Memory B cell (primary cell): ENCODE measurements around the gene UNC5A.
"Not testable (repeated sequence)": the region's sequence is repeated elsewhere in the genome, so short reads cannot be mapped to it uniquely, and the experiment has no call there.

ENCODE experiments used
- ATAC-seq: fragments of 150-1000 bp; cut with Tn5 transposase; 2 replicates; pipeline ENCODE4 v1.10.0; 2021; ENCODE audit warnings: low read depth, mild to moderate bottlenecking, moderate library complexity
- DNase-seq, 2 donors: peaks; one replicate each; pipeline ENCODE4 v3.0.0; 2022; ENCODE audit warnings: low spot score in 2 of 2
- H3K27ac Mint-ChIP-seq: one replicate; pipeline ENCODE4 v1.8.0; 2022; ENCODE audit warnings: mild to moderate bottlenecking, moderate library complexity, mixed read lengths
- H3K27me3 Mint-ChIP-seq: one replicate; pipeline ENCODE4 v1.8.0; 2022; ENCODE audit warnings: mixed read lengths
- H3K36me3 Mint-ChIP-seq: one replicate; pipeline ENCODE4 v1.8.0; 2022; ENCODE audit warnings: mild to moderate bottlenecking, mixed read lengths
- H3K4me1 Mint-ChIP-seq: one replicate; pipeline ENCODE4 v1.8.0; 2022; ENCODE audit warnings: mixed read lengths
- H3K4me3 Mint-ChIP-seq: one replicate; pipeline ENCODE4 v1.8.0; 2022; ENCODE audit warnings: mild to moderate bottlenecking, moderate library complexity, mixed read lengths
- H3K9me3 Mint-ChIP-seq: one replicate; pipeline ENCODE4 v1.8.0; 2022; ENCODE audit warnings: mixed read lengths

UNC5A gene

GRCh38 chr5:176870110-176870591 lies 59.8 kb downstream of the UNC5A start:
- DNase-seq (no peak), ATAC-seq (no peak)
- Mint-ChIP-seq H3K27ac (no peak overlapping the region), H3K27me3 (peaks cover 7% of the 10 kb centered on the region), H3K36me3 (no peaks in the 10 kb centered on the region), H3K9me3 (peaks cover 4% of the 10 kb centered on the region), H3K4me1 (peaks cover 8% of the 10 kb centered on the region), H3K4me3 (no peak overlapping the region)

- not testable (repeated sequence) for H3K4me3 Mint-ChIP-seq, ATAC-seq, H3K27ac Mint-ChIP-seq, H3K9me3 Mint-ChIP-seq, H3K36me3 Mint-ChIP-seq, DNase-seq, H3K4me1 Mint-ChIP-seq
- H3K27me3 Mint-ChIP-seq, result peaks cover 11% of the 10 kb centered on the region
Measured at GRCh38 chr5:176870644-176871043, 60.3 kb downstream of the UNC5A start.

GRCh38 chr5:176872586-176872985 lies 62.2 kb downstream of the UNC5A start:
- not testable (repeated sequence) for H3K9me3 Mint-ChIP-seq, ATAC-seq, H3K4me3 Mint-ChIP-seq, H3K36me3 Mint-ChIP-seq, H3K27me3 Mint-ChIP-seq, DNase-seq, H3K4me1 Mint-ChIP-seq, H3K27ac Mint-ChIP-seq

- not testable (repeated sequence) for H3K4me1 Mint-ChIP-seq, ATAC-seq, DNase-seq, H3K27ac Mint-ChIP-seq, H3K27me3 Mint-ChIP-seq, H3K4me3 Mint-ChIP-seq, H3K9me3 Mint-ChIP-seq, H3K36me3 Mint-ChIP-seq
Measured at GRCh38 chr5:176873011-176873410, 62.7 kb downstream of the UNC5A start.

- Mint-ChIP-seq H3K4me3 (no peak overlapping the region), H3K4me1 (peaks cover 8% of the 10 kb centered on the region), H3K9me3 (peaks cover 4% of the 10 kb centered on the region), H3K36me3 (no peaks in the 10 kb centered on the region), H3K27ac (no peak overlapping the region), H3K27me3 (peaks cover 15% of the 10 kb centered on the region)
- ATAC-seq, result no peak
- no peak for DNase-seq
Measured at GRCh38 chr5:176873541-176874172, 63.3 kb downstream of the UNC5A start.

- no peak overlapping the region for H3K4me3 Mint-ChIP-seq
- H3K9me3 Mint-ChIP-seq, result peaks cover 4% of the 10 kb centered on the region
- DNase-seq (no peak), ATAC-seq (no peak)
- no peaks in the 10 kb centered on the region for H3K36me3 Mint-ChIP-seq
- peaks cover 8% of the 10 kb centered on the region for H3K4me1 Mint-ChIP-seq
- no peak overlapping the region for H3K27ac Mint-ChIP-seq
- peaks cover 16% of the 10 kb centered on the region for H3K27me3 Mint-ChIP-seq
Measured at GRCh38 chr5:176874198-176874780, 63.9 kb downstream of the UNC5A start.

- Mint-ChIP-seq H3K9me3 (peaks cover 4% of the 10 kb centered on the region), H3K4me1 (peaks cover 8% of the 10 kb centered on the region), H3K27ac (no peak overlapping the region)
Measured at GRCh38 chr5:176875014-176875550, 64.7 kb downstream of the UNC5A start.

GRCh38 chr5:176875783-176876505 lies 65.6 kb downstream of the UNC5A start:
- DNase-seq (no peak), ATAC-seq (no peak)
- Mint-ChIP-seq H3K4me1 (peaks cover 6% of the 10 kb centered on the region), H3K27ac (no peak overlapping the region), H3K9me3 (peaks cover 4% of the 10 kb centered on the region), H3K4me3 (no peak overlapping the region), H3K36me3 (no peaks in the 10 kb centered on the region), H3K27me3 (peaks cover 20% of the 10 kb centered on the region)

More at GRCh38 chr5:176875014-176875550, 64.7 kb downstream of the UNC5A start:
- ATAC-seq (no peak), DNase-seq (no peak)
- no peak overlapping the region for H3K4me3 Mint-ChIP-seq
- H3K36me3 Mint-ChIP-seq, result no peaks in the 10 kb centered on the region
- H3K27me3 Mint-ChIP-seq, result peaks cover 19% of the 10 kb centered on the region

GRCh38 chr5:176876506-176877431 lies 66.4 kb downstream of the UNC5A start:
- peaks cover 20% of the 10 kb centered on the region for H3K27me3 Mint-ChIP-seq
- H3K9me3 Mint-ChIP-seq, result peaks cover 4% of the 10 kb centered on the region
- H3K4me3 Mint-ChIP-seq, result no peak overlapping the region
- DNase-seq, result no peak
- peaks cover 6% of the 10 kb centered on the region for H3K4me1 Mint-ChIP-seq
- no peaks in the 10 kb centered on the region for H3K36me3 Mint-ChIP-seq
- ATAC-seq, result no peak
- H3K27ac Mint-ChIP-seq, result no peak overlapping the region

GRCh38 chr5:176877793-176878331 lies 67.5 kb downstream of the UNC5A start:
- peaks cover 4% of the 10 kb centered on the region for H3K9me3 Mint-ChIP-seq
- H3K27me3 Mint-ChIP-seq, result peaks cover 23% of the 10 kb centered on the region
- H3K27ac Mint-ChIP-seq, result no peak overlapping the region
- ATAC-seq (no peak), DNase-seq (no peak)
- no peaks in the 10 kb centered on the region for H3K36me3 Mint-ChIP-seq
- peaks cover 5% of the 10 kb centered on the region for H3K4me1 Mint-ChIP-seq
- no peak overlapping the region for H3K4me3 Mint-ChIP-seq

- peaks cover 23% of the 10 kb centered on the region for H3K27me3 Mint-ChIP-seq
- DNase-seq (no peak), ATAC-seq (no peak)
- peaks cover 2% of the 10 kb centered on the region for H3K4me1 Mint-ChIP-seq
- no peaks in the 10 kb centered on the region for H3K36me3 Mint-ChIP-seq
- no peaks in the 10 kb centered on the region for H3K9me3 Mint-ChIP-seq
- no peak overlapping the region for H3K27ac Mint-ChIP-seq
- no peak overlapping the region for H3K4me3 Mint-ChIP-seq
Measured at GRCh38 chr5:176878463-176878862, 68.1 kb downstream of the UNC5A start.

- peaks cover 23% of the 10 kb centered on the region for H3K27me3 Mint-ChIP-seq
- H3K27ac Mint-ChIP-seq, result no peak overlapping the region
Measured at GRCh38 chr5:176878906-176879662, 68.7 kb downstream of the UNC5A start.

More at GRCh38 chr5:176878906-176879662, 68.7 kb downstream of the UNC5A start:
- ATAC-seq, result no peak
- Mint-ChIP-seq H3K9me3 (no peaks in the 10 kb centered on the region), H3K36me3 (no peaks in the 10 kb centered on the region), H3K4me1 (no peaks in the 10 kb centered on the region), H3K4me3 (no peak overlapping the region)
- no peak for DNase-seq
